Activated gamma-delta T cell treated with Interleukin-2 at 50 U/mL for 16 hours (primary cell): ENCODE results near the gene NLRP13.
"Not testable (repeated sequence)": the region's sequence is repeated elsewhere in the genome, so short reads cannot be mapped to it uniquely, and the experiment has no call there.

Source experiments
- DNase-seq: peaks from one replicate; pipeline ENCODE4 v3.0.0-alpha.2; 2020

NLRP13 gene, protein sequence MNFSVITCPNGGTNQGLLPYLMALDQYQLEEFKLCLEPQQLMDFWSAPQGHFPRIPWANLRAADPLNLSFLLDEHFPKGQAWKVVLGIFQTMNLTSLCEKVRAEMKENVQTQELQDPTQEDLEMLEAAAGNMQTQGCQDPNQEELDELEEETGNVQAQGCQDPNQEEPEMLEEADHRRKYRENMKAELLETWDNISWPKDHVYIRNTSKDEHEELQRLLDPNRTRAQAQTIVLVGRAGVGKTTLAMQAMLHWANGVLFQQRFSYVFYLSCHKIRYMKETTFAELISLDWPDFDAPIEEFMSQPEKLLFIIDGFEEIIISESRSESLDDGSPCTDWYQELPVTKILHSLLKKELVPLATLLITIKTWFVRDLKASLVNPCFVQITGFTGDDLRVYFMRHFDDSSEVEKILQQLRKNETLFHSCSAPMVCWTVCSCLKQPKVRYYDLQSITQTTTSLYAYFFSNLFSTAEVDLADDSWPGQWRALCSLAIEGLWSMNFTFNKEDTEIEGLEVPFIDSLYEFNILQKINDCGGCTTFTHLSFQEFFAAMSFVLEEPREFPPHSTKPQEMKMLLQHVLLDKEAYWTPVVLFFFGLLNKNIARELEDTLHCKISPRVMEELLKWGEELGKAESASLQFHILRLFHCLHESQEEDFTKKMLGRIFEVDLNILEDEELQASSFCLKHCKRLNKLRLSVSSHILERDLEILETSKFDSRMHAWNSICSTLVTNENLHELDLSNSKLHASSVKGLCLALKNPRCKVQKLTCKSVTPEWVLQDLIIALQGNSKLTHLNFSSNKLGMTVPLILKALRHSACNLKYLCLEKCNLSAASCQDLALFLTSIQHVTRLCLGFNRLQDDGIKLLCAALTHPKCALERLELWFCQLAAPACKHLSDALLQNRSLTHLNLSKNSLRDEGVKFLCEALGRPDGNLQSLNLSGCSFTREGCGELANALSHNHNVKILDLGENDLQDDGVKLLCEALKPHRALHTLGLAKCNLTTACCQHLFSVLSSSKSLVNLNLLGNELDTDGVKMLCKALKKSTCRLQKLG

DNA sequence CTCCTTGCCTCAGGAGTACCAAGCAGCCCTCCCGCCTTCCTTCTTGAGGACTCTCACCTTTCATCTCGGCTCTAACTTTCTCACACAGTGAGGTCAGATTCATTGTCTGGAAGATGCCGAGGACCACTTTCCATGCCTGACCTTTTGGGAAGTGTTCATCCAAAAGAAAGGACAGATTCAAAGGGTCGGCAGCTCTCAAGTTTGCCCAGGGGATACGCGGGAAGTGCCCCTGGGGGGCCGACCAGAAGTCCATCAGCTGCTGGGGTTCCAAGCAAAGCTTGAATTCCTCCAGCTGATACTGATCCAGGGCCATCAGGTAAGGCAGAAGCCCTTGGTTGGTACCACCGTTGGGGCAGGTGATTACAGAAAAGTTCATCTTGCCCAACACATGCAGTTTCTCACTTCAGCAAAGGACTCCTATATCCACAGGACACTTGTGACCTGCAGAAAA, at the start of gene NLRP13:
Gene NLRP13 (minus strand): TSS at position 401 of the 451 bp plus-strand sequence. CDS start 25 bp downstream, at position 376.
- DNase-seq = no peak

GRCh38 chr19:55980415-55980814, 48.3 kb upstream of the NLRP13 start:
- DNase-seq = no peak

DNA sequence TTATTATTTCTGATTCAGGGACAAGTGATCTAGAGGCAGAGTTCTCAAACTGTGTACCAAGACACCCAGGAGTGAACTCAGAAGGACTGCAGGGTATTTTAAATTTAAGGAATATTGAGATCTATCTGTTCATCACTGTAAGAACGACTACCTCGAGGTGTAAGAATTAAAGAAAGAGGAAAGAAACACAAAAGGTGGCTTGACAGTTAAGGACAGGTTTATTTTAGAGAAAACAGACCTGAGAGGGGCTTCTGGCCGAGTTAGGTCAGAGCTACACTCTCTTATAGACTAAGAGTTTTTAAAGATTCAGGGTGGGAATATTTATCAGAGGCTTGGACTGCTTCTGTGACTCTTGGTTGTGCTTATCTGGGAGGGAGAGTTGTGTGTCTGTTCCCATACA, 41.8 kb upstream of the NLRP13 start:
- no peak for DNase-seq

GRCh38 chr19:55962186-55962585, 30.1 kb upstream of the NLRP13 start:
- no peak for DNase-seq

DNA sequence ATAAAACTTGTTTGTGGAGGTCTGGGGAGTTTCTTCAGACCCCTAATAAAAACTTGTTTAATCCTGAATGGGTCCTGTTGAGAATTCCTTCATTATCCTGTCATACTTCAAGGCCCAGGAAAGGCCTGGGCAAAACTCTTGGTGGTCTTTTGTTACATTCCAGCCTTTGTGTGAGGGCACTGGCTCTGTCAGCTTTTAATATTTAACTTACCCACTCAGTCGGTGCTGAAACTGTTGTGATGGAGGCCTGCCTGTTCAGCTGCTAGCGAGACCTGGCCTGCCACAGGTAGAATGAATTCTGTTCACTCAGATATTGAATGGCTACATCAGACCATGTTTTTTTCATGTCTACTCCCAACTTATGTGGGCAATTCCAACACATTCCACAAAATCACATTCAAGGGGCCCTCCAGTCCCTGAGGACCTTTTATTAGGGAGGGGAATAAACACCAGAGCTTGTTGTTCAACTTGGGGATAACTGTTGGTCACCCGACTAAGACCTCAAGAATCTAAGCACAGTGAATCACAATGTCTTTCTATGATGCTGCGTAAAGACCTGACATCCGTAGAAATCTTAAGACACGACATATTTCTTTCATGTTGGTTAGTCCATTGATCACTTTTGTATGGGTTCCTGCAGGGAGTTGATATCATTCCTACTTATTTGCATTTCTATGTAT, 28.0 kb upstream of the NLRP13 start:
- DNase-seq = no peak

DNA sequence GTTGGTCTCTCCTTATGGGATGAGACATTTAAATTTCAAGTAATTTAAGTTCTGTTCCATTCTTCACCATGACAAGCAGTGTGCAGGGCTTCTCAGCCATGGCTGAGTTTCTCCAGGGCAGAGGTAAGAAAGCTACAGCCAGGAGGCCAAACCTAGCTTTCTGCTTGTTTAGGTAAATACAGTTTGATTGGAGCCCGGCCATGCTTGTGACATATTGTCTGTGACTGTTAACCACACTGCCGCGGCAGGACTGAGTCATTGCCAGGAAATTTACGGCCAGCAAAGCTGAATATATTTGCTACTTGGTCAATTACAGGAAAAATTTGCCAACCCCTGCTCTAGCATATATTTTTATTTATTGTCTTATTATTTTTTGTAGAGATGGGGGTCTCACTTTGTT, 26.2 kb upstream of the NLRP13 start:
- no peak for DNase-seq

- no peak for DNase-seq
Observed at GRCh38 chr19:55956431-55956830, 24.3 kb upstream of the NLRP13 start.

GRCh38 chr19:55950566-55950965, 18.4 kb upstream of the NLRP13 start:
- not testable (repeated sequence) for DNase-seq

- DNase-seq = no peak
Observed at GRCh38 chr19:55947532-55947931, 15.4 kb upstream of the NLRP13 start, which contains the start of gene NLRP8. Gene NLRP8 (plus strand): TSS chr19:55947832.

DNA sequence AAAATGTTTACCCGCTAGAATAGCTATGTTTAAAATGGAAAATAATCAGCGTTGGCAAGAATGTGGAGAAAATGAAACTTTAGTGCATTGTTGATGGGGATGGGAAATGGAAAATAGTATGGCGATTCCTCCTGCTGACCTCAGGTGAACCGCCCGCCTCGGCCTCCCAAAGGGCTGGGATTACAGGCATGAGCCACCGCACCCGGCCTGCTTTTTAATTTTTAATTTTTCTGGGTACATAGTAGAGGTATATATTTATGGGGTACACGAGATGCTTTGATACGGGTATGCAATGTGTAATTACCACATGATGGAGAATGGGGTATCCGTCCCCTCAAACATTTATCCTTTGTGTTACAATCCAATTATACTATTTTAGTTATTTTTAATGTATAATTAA, 8.2 kb upstream of the NLRP13 start:
- no peak for DNase-seq

DNA sequence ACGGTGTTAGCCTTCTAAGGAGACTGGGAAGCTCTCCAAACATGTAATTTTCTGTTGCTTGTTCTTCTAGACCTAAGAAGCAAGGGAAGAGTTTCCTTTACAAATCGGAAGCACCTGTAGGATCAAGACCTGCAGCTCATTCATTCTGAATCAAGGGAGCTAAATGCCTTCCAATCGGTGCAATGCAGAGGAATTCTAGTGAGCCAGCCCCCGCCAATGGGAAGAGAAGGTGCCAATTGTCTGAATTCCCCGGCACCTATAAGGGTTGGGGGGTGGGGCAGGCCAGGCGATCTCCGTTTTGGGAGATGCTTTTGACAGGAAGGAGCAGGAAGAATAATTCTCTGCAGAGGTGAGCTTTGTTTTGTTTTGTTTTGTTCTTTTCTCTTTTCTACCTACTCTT, 7.1 kb upstream of the NLRP13 start:
- no peak for DNase-seq

- no peak for DNase-seq
Observed at GRCh38 chr19:55935206-55935605, 3.1 kb upstream of the NLRP13 start.

- no peak for DNase-seq
Observed at GRCh38 chr19:55930996-55931515, 1.1 kb downstream of the NLRP13 start.

- not testable (repeated sequence) for DNase-seq
Observed at GRCh38 chr19:55929258-55929657, 2.9 kb downstream of the NLRP13 start.

DNA sequence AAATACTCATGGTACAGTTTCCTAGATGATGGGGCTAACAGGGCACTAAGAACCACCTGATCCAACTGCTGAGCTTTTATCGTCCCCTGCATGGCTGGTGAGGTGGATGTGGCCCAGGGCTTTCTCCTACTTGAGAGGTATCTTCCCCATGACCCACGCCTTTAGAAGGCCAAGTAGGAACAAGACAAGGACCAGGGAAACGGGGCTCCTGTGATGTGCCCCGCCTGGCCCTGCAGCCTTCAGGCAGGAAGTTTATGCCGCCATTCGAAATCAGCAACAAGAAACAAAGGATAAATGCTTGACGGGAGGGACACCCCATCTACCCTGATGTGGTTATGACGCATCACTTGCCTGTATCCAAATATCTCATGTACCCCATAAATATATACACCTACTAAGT, 4.1 kb downstream of the NLRP13 start:
- DNase-seq = no peak

- DNase-seq = no peak
Observed at GRCh38 chr19:55923556-55923955, 8.6 kb downstream of the NLRP13 start.

DNA sequence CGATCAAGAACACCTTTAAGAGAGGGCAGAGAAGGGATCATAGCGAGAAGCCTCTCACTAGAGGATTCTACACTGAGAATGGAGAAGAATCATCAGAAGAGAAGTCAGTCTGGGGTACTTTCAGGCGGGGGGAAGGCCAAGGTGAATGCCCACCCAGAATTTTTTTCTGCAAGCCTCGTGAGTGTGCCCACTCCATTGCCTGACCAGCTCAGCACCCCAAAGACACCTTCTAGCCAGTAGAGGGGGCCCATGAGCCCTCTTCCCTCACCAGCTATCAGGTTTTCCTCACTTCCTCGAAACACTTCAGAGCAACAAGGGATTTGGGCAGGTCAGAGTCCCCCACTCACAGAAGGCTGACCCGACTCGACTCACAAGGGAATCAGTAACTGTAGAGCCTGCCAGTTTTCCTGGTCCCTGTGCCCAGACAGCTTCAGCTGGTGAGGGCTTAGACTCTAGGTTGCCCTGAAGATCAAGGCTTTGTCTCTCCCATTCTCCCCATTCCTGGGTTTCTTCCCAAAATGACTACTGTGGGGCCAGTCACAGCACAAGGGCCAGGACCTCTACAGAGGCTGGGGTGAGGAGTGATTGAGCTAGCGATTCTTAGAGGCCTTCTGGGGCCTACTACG, 18.4 kb downstream of the NLRP13 start:
- no peak for DNase-seq

- no peak for DNase-seq
Observed at GRCh38 chr19:55912916-55913315, 19.2 kb downstream of the NLRP13 start.

- no peak for DNase-seq
Observed at GRCh38 chr19:55909801-55910200, 22.3 kb downstream of the NLRP13 start.

DNA sequence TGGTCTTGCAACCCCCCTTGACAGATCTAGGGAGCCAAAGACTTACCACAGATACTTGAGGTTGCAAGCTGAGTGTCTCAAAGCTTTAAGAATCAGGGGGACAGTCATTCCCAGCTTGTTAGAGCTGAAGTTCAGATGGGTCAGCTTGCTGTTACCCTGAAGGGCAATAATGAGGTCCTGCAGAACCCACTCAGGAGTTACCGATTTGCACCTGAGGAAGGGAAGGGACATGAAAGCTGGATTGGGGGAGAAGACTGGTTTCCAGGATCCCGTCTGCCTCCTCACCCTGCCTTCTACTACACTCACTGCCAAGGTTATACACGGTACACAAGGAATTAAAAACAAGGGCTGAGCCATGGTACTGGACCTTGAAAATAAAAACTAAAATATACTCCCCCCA, 24.4 kb downstream of the NLRP13 start:
- DNase-seq = no peak

DNA sequence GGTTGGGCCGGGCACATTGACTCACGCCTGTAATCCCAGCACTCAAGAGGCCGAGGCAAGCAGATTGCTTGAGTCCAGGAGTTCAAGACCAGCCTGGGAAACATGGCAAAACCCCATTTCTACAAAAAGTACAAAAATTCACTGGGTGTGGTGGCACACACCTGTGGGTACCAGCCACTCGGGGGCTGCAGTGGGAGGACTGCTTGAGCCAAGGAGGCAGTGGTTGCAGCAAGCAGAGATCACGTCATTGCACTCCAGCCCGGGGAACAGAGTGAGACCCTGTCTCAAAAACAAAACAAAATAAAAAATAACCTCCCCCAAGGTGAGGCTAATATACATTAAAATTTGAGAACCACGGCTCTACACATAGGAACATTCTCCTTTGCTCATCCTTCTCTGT, 24.9 kb downstream of the NLRP13 start:
- DNase-seq = no peak

- no peak for DNase-seq
Observed at GRCh38 chr19:55902080-55902751, 29.9 kb downstream of the NLRP13 start.
